GF-D8 (cell line): ENCODE measurements around the gene NUTM2A.
"Not testable (repeated sequence)": the region's sequence is repeated elsewhere in the genome, so short reads cannot be mapped to it uniquely, and the experiment has no call there.

Experiments used
- DNase-seq: peaks from one replicate; lab custom pipeline; 2025; lab: John Stamatoyannopoulos, UW

NUTM2A gene

GRCh38 chr10:87248818-87249353 lies 23.6 kb downstream of the NUTM2A start:
- DNase-seq: not testable (repeated sequence)

GRCh38 chr10:87280749-87281392 lies 55.6 kb downstream of the NUTM2A start:
- DNase-seq: not testable (repeated sequence)
